Fibroblast of skin of back (primary cell): ENCODE results near the gene CDK2AP2.

Experiments
- DNase-seq: peaks from one replicate; pipeline ENCODE4 v3.0.0-alpha.2; 2013

Gene CDK2AP2

DNA sequence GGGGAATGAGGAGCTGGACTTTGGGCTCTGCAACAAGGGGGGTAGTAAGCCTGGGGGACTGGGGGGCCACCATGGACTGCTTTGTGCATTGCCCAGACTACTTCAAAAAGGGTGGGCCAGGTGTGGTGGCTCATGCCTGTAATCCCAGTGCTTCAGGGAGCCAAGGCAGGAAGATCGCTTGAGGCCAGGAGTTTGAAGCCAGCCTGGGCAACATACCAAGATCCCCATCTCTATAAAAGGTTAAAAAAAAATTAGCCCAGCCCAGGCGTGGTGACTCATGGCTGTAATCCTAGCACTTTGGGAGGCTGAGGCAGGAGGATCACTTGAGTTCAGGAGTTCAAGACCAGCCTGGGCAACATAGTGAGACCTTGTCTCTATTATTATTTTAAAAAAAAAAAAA, 42.4 kb downstream of the CDK2AP2 start:
- DNase-seq: peak; percentile 16

DNA sequence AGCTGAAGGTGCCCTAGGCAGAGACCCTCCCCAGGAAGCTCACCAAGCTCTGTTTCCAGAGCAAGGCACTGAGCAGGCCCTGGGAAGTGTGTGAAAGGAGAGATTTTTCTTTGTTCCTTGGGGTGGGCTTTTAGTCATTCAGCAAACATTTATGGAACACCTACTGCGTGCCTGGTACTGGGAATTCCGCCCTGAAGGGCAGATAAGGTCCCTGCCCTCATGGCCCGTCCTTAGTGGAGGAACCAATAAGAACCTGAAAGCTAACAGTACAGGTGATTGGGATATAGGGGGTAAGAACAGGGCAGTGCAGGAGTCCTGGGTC, 42.8 kb downstream of the CDK2AP2 start:
- DNase-seq: no peak

DNA sequence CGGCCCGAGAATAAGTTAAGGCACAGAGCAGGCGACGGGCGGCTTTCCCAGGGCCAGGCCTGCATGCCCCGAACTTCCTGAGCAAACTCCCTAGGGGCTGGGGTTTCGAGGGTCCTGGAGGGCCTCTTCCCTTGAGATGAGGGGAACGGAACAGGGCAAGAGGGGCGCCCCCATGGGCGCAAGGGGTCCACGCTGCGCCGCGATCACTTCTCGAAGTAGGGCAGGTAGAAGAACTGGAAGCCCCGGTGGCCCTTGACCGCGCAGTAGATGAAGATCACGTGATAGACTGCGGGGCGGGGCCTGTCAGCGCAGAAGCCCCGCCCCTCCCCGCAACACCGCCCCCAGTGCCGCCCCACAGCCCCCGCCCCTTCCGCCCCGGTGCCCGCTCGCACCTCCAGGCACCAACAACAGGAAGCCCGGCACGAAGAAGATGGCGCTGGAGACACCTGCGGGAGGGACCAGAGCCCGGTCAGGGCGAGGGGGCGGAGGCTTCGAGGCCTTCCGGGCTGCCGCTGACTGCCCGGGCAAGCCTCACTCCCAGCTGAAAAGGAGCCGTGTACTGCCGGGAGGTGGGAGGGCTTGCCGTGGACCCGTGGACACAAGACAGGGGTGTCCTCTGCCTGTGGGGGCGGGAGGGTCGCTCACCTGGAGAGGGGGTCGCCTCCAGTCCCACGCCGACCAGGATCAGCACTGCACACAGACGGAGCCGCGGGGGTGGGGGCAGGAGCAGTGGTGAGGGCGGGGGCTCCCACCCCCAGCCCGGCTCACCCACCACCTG, 43.4 kb downstream of the CDK2AP2 start:
- peak; percentile 72 for DNase-seq

DNA sequence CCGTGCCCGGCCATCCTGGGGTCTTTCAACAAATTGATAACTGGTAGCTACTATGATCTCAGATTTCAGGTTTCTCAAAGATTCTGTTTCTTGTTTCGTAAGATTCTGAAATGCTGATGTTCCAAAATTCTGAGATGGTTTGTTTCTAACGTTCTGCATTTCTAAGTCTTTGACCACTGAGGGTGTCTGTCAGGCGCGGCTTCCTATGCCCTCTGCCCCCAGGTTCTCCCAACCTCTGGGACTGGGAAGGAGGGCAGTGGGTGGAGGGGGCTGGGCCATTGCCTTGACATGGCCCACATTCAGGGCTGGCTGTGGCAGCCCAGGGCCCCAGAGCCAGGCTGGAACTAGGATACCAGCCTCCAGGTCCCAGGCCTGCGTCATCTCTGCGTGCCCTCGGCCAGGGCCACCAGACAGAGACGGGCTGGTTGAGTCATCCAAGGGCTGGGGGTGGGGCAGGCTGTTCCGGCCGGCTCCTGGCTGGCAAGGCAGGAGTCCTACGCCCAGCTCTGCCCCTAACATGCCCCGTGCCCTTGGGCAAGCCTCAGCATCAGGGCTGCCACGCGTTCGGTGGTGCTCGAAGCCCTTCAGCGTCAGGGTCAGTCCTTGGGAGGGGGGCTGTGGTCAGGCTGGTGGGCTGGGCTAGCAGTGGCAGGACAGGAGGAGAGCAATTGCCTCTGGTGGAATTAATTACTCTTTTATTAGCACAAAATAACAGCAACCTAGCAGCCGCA, 44.1 kb downstream of the CDK2AP2 start:
- DNase-seq: no peak

DNA sequence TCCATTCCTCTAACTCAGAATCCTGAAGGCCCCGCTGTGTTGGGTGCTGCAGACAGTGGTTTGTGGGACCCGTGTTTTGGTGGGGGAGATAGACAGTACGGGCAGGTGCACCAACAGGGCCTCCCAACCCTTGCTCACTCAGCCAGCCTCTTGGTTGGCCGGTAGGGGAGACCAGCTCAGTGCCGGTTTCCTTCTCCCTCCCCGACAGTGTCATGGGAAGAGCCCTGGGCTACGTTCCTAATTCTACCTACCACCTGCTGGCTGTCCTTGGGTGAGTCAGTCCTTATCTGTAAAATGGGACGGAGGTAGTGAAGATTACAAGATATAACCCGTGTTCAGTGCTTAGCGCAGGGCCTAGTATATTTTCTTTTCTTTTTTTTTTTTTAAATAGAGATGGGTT, 44.8 kb downstream of the CDK2AP2 start:
- DNase-seq: no peak

DNA sequence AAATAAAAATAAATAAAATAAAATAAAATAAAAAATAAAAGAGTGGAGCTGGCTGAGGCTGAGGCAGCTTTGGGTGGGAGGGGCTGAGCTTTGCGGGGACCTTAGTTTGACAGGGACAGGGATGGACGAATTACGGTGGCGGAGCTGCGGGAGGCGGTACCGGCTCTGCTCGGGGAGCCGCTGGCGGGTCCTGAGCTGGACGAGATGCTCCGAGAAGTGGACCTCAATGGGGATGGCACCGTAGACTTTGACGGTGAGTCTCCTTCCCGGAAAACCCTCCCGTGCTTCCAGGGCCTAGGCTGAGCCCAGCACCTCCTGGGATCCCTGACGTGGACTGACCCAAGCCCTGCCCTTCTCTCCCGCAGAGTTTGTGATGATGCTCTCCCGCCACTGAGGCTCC, 49.7 kb downstream of the CDK2AP2 start:
- DNase-seq: no peak

DNA sequence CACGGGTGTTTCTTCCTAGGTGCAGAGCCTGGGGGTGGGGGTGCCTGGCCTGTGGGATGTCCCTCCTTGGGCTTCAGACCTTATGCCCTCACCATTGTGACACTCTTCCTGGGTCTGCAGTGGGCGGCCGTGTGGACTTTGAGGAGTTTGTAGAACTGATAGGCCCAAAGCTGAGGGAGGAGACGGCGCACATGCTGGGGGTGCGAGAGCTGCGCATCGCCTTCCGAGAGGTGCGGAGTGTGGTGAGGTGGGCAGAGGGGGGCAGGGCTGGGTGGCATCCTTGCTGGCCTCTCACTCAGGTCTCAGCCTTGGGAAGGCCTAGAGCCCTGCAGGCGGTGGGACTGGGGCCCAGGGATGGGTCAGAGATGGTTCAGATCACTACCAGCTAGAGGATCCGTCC, 50.5 kb downstream of the CDK2AP2 start:
- DNase-seq: no peak
